Panc1 (cell line): Measurements from ENCODE around the gene EID2B. TPM values are rescaled to one million over a fixed set of nuclear protein-coding genes. Genes with fewer than 3 reads are reported as not detected.

ENCODE experiments used
- ATAC-seq: fragments of 200-7000 bp; cut with Tn5 transposase; 2 replicates; pipeline ENCODE4 v1.9.1; 2020; ENCODE audit warnings: mild to moderate bottlenecking, moderate library complexity
- BruUV-seq: library from RNA; stranded (reverse); fragments of 400-500 nt; replicated peaks from 2 replicates; lab custom pipeline; 2021; lab: Mats Ljungman, UMichigan
- CTCF ChIA-PET: fragments of 300-600 bp; sonication (Branson Sonifier 250); formaldehyde crosslinking; loops from one replicate; lab custom pipeline; 2022; ENCODE audit warnings: antibody characterized with exemption; lab: Charles Lee
- POLR2A ChIA-PET: fragments of 300-600 bp; sonication (Branson Sonifier 250); formaldehyde crosslinking; loops from one replicate; lab custom pipeline; 2022; ENCODE audit warnings: antibody characterized with exemption; lab: Charles Lee
- DNase-seq: peaks from one replicate; pipeline ENCODE4 v3.0.0-alpha.2; 2010; ENCODE audit warnings: low read depth, low spot score
- H3K27ac ChIP-seq: 2 replicates; pipeline ENCODE4 v1.5.1; 2011; ENCODE audit warnings: mild to moderate bottlenecking, low read length, inconsistent platforms
- H3K27me3 ChIP-seq: fragments of 200-500 bp; sonication (Bioruptor generic); 2 replicates; pipeline ENCODE4 v1.6.0; 2014; ENCODE audit warnings: low read length, inconsistent platforms; ENCODE audit not compliant: control insufficient read depth, insufficient read depth
- H3K36me3 ChIP-seq: fragments of 200-500 bp; sonication (Bioruptor generic); 2 replicates; pipeline ENCODE4 v1.5.1; 2014; ENCODE audit warnings: inconsistent platforms, mild to moderate bottlenecking, low read length, moderate library complexity; ENCODE audit not compliant: control insufficient read depth, insufficient read depth
- H3K4me1 ChIP-seq: 2 replicates; pipeline ENCODE4 v1.5.1; 2011; ENCODE audit warnings: inconsistent platforms, mild to moderate bottlenecking, low read length, moderate library complexity; ENCODE audit not compliant: control insufficient read depth, insufficient read depth
- H3K4me3 ChIP-seq, 2 experiments: 2 replicates each; pipeline ENCODE4 v1.5.1; 2011 to 2012; ENCODE audit warnings: low read depth in 2 of 2, low read length in 2 of 2, mild to moderate bottlenecking in 2 of 2, inconsistent platforms in 1 of 2, moderate library complexity in 1 of 2
- H3K9me3 ChIP-seq: fragments of 200-500 bp; sonication (Bioruptor generic); 2 replicates; pipeline ENCODE4 v1.5.1; 2014; ENCODE audit warnings: low read depth, mild to moderate bottlenecking, inconsistent platforms, low read length, moderate library complexity; ENCODE audit not compliant: control insufficient read depth, insufficient read depth
- POLR2AphosphoS5 ChIP-seq: IDR thresholded peaks from 2 replicates; pipeline ENCODE4 v1.6.1; 2012; ENCODE audit warnings: mild to moderate bottlenecking, low read depth, low read length, moderate library complexity
- REST ChIP-seq, 2 experiments: IDR thresholded peaks; 2 replicates each; pipeline ENCODE4 v1.6.1; 2011 to 2012; ENCODE audit warnings: low read depth in 2 of 2, control low read depth in 1 of 2, low read length in 1 of 2, mild to moderate bottlenecking in 1 of 2, moderate library complexity in 1 of 2; ENCODE audit not compliant: insufficient read depth in 1 of 2
- SIN3A ChIP-seq: IDR thresholded peaks from 2 replicates; pipeline ENCODE4 v1.6.1; 2012; ENCODE audit warnings: low read depth, mild to moderate bottlenecking, low read length, moderate library complexity, borderline replicate concordance; ENCODE audit not compliant: insufficient read depth
- TCF7L2 ChIP-seq: IDR thresholded peaks from 2 replicates; pipeline ENCODE4 v1.6.1; 2011; ENCODE audit warnings: mild to moderate bottlenecking, low read depth, low read length, inconsistent platforms
- in situ Hi-C: cut with HindIII; loops from 2 replicates; pipeline ENCODE4 v1.10.0; 2016; ENCODE audit warnings: low sequenced_read_pairs, low pct_unique_long_range_greater_than_20kb
- intact Hi-C: fragments of 100-400 bp; cut with micrococcal nuclease; formaldehyde crosslinking; loops from one replicate; pipeline ENCODE4 v1.10.0; 2022; ENCODE audit not compliant: unreplicated experiment
- total RNA-seq: library from RNA; stranded (reverse); gene quantifications from one replicate; pipeline ENCODE4 v1.2.1, GENCODE V29; 2021; ENCODE audit not compliant: unreplicated experiment
- TF ChIP-seq, protein P1 (sequence below): fragments of 450-650 bp; IDR thresholded peaks from 2 replicates; pipeline ENCODE4 v1.5.1; 2017; ENCODE audit warnings: mild to moderate bottlenecking

The EID2B gene
- total RNA-seq, 1 experiment from 2014 or later, result 37.7 TPM

DNA sequence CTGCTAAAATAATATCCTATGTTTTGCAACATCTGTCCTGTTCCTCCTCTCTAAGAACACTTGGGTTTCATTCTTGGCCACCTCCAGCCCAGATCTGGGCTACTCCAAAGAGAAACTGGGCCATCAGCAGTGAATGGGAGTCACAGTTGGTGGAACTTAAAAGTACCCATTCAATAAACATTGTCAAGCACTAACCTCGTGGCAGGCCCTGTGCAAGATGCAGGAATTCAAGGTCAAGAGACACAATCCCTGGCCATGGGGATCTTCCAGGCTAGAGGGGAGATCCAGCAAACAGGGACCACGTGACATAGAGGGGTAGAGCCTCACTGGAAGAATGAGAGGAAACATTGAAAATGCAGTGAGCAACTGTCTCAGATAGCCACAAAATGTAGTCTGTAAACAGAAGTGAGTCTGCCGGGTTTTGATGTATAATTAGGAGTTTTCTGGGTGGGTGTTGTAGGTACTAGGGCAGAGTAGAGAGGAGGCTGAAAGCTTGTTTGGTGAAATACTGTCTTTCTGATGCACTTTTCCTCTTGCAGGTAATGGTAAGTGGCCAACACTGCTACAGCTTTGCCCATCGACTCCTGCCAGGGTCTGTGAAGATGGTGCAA lies 22.2 kb upstream of the EID2B start:
- in situ Hi-C loops (no loop called here), intact Hi-C loops (loop anchor here (5.0 kb wide), 1 partner anchor 287 kb away; no protein-coding TSS in a partner anchor)
- DNase-seq (no peak), ATAC-seq (no peak)
- no peak overlapping the region for H3K4me3 ChIP-seq
- POLR2A ChIA-PET, result interaction anchor here (0.5 to 2.0 kb wide), 6 partner anchors 75 to 338 kb away, joined by 3 to 9 read pairs (median 4); partner anchors contain the start of gene RPS16
- peaks cover 17% of the 10 kb centered on the region for H3K4me1 ChIP-seq
- TF ChIP-seq TCF7L2 (no peak), SIN3A (no peak), REST (IDR thresholded peaks at IDR 0.05; ENCODE audit: insufficient read depth in 1 of 2, low read depth in 2 of 2, low read length in 1 of 2) (no peak), POLR2AphosphoS5 (no peak)
- TF ChIP-seq, protein P1, sequence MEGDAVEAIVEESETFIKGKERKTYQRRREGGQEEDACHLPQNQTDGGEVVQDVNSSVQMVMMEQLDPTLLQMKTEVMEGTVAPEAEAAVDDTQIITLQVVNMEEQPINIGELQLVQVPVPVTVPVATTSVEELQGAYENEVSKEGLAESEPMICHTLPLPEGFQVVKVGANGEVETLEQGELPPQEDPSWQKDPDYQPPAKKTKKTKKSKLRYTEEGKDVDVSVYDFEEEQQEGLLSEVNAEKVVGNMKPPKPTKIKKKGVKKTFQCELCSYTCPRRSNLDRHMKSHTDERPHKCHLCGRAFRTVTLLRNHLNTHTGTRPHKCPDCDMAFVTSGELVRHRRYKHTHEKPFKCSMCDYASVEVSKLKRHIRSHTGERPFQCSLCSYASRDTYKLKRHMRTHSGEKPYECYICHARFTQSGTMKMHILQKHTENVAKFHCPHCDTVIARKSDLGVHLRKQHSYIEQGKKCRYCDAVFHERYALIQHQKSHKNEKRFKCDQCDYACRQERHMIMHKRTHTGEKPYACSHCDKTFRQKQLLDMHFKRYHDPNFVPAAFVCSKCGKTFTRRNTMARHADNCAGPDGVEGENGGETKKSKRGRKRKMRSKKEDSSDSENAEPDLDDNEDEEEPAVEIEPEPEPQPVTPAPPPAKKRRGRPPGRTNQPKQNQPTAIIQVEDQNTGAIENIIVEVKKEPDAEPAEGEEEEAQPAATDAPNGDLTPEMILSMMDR, result no peak
- no peaks in the 10 kb centered on the region for H3K36me3 ChIP-seq
- peaks cover 25% of the 10 kb centered on the region for H3K27me3 ChIP-seq
- H3K9me3 ChIP-seq, result no peaks in the 10 kb centered on the region
- CTCF ChIA-PET, result interaction anchor here (1.1 to 17.8 kb wide), 4 partner anchors 10 to 238 kb away, joined by 3 to 508 read pairs (median 53); no protein-coding TSS in a partner anchor
- no TSS peak for BruUV-seq
- H3K27ac ChIP-seq, result no peak overlapping the region

- Histone ChIP-seq H3K4me1 (peaks cover 12% of the 10 kb centered on the region), H3K4me3 (no peak overlapping the region), H3K36me3 (no peaks in the 10 kb centered on the region), H3K27ac (no peak overlapping the region), H3K9me3 (no peaks in the 10 kb centered on the region), H3K27me3 (peaks cover 25% of the 10 kb centered on the region)
- CTCF ChIA-PET, result interaction anchor here (0.6 to 17.8 kb wide), 13 partner anchors 9 to 418 kb away, joined by 3 to 508 read pairs (median 5); partner anchors contain the start of genes DLL3 and PSMC4
- TF ChIP-seq POLR2AphosphoS5, result no peak
- TF ChIP-seq, protein P1, result no peak
- no peak for TF ChIP-seq REST (IDR thresholded peaks at IDR 0.05; ENCODE audit: insufficient read depth in 1 of 2, low read depth in 2 of 2, low read length in 1 of 2)
- TF ChIP-seq SIN3A, result no peak
- intact Hi-C loops (loop anchor here (5.0 kb wide), 1 partner anchor 289 kb away; no protein-coding TSS in a partner anchor), in situ Hi-C loops (no loop called here)
- no peak for ATAC-seq
- BruUV-seq, result no TSS peak
- POLR2A ChIA-PET, result interaction anchor here (2.0 kb wide), 1 partner anchor 117 kb away, joined by 9 read pairs; the partner anchor contains the start of gene RPS16
- no peak for DNase-seq
Observed at GRCh38 chr19:39553082-39553652, 20.5 kb upstream of the EID2B start.
